GM23338 (cell line): Measurements from ENCODE around the gene STN1. TPM values are rescaled to one million over a fixed set of nuclear protein-coding genes. Genes with fewer than 3 reads are reported as not detected.

Experiments used
- ATAC-seq: fragments of 200-7000 bp; cut with Tn5 transposase; 3 replicates; pipeline ENCODE4 v1.9.1; 2020
- DNase-seq: peaks from one replicate; pipeline ENCODE4 v3.0.0-alpha.2; 2015; ENCODE audit warnings: low spot score
- H2AFZ ChIP-seq: fragments of 200-600 bp; sonication (generic); 2 replicates; pipeline ENCODE4 v1.8.0; 2016; ENCODE audit warnings: antibody characterized with exemption, mild to moderate bottlenecking, moderate library complexity
- H3F3A ChIP-seq: fragments of 200-600 bp; sonication (generic); replicated peaks from 2 replicates; pipeline ENCODE4 v1.8.0; 2017; ENCODE audit warnings: antibody characterized with exemption, mixed run types, low read depth
- H3K27ac ChIP-seq: fragments of 200-600 bp; sonication (generic); 2 replicates; pipeline ENCODE4 v1.6.1; 2016; ENCODE audit warnings: low read depth
- H3K27me3 ChIP-seq: fragments of 200-600 bp; sonication (generic); 2 replicates; pipeline ENCODE4 v1.8.0; 2016; ENCODE audit warnings: mild to moderate bottlenecking, mixed run types, moderate library complexity; ENCODE audit not compliant: insufficient read depth
- H3K36me3 ChIP-seq: fragments of 200-600 bp; sonication (generic); 2 replicates; pipeline ENCODE4 v1.8.0; 2016; ENCODE audit warnings: mild to moderate bottlenecking; ENCODE audit not compliant: insufficient read depth
- H3K4me1 ChIP-seq: fragments of 200-600 bp; sonication (generic); 2 replicates; pipeline ENCODE4 v1.8.0; 2016; ENCODE audit warnings: mild to moderate bottlenecking, moderate library complexity; ENCODE audit not compliant: insufficient read depth
- H3K4me2 ChIP-seq: fragments of 200-600 bp; sonication (generic); 2 replicates; pipeline ENCODE4 v1.7.1; 2017; ENCODE audit warnings: mixed run types
- H3K4me3 ChIP-seq: fragments of 200-600 bp; sonication (generic); 2 replicates; pipeline ENCODE4 v1.6.1; 2016; ENCODE audit warnings: mixed run types
- H3K79me2 ChIP-seq: fragments of 200-600 bp; sonication (generic); replicated peaks from 2 replicates; pipeline ENCODE4 v1.8.0; 2017; ENCODE audit warnings: mild to moderate bottlenecking; ENCODE audit not compliant: insufficient read depth
- H3K9me2 ChIP-seq: fragments of 200-600 bp; sonication (generic); 2 replicates; pipeline ENCODE4 v1.8.0; 2017; ENCODE audit not compliant: insufficient read depth
- H4K20me1 ChIP-seq: fragments of 200-600 bp; sonication (generic); replicated peaks from 2 replicates; pipeline ENCODE4 v1.8.0; 2017; ENCODE audit warnings: mild to moderate bottlenecking; ENCODE audit not compliant: insufficient read depth
- H3K27ac Mint-ChIP-seq: 2 replicates; pipeline ENCODE4 v1.8.0; 2020; ENCODE audit warnings: inconsistent platforms, mild to moderate bottlenecking, moderate library complexity, mixed read lengths
- H3K27me3 Mint-ChIP-seq: 3 replicates; pipeline ENCODE4 v1.8.0; 2022; ENCODE audit warnings: low read depth, mild to moderate bottlenecking, moderate library complexity, mixed read lengths, inconsistent platforms; ENCODE audit not compliant: insufficient read depth, poor library complexity
- H3K36me3 Mint-ChIP-seq: 3 replicates; pipeline ENCODE4 v1.8.0; 2021; ENCODE audit warnings: low read depth, mild to moderate bottlenecking, inconsistent platforms, moderate library complexity, mixed read lengths
- H3K4me1 Mint-ChIP-seq: 3 replicates; pipeline ENCODE4 v1.8.0; 2020; ENCODE audit warnings: mild to moderate bottlenecking, inconsistent platforms, mixed read lengths
- H3K4me3 Mint-ChIP-seq: 3 replicates; pipeline ENCODE4 v1.8.0; 2021; ENCODE audit warnings: moderate library complexity, mild to moderate bottlenecking, inconsistent platforms, mixed read lengths
- H3K9me3 Mint-ChIP-seq: 3 replicates; pipeline ENCODE4 v1.8.0; 2020; ENCODE audit warnings: moderate library complexity, mild to moderate bottlenecking, inconsistent platforms, mixed read lengths
- CREB1 ChIP-seq: fragments of 250-450 bp; sonication (Bioruptor Pico); IDR thresholded peaks from 2 replicates; pipeline ENCODE4 v1.5.0; 2020; ENCODE audit warnings: low read depth, mild to moderate bottlenecking, moderate library complexity
- EZH2 ChIP-seq: fragments of 200-600 bp; sonication (generic); IDR thresholded peaks from one replicate; pipeline ENCODE4 v1.8.0; 2017; ENCODE audit warnings: antibody characterized with exemption, mild to moderate bottlenecking, low read depth; ENCODE audit not compliant: unreplicated experiment
- EZH2phosphoT487 ChIP-seq: fragments of 200-600 bp; sonication (generic); IDR thresholded peaks from one replicate; pipeline ENCODE4 v1.8.1; 2018; ENCODE audit warnings: antibody characterized with exemption; ENCODE audit not compliant: unreplicated experiment
- JUNB ChIP-seq: IDR thresholded peaks from one replicate; pipeline ENCODE4 v1.6.1; 2016; ENCODE audit warnings: antibody characterized with exemption; ENCODE audit not compliant: unreplicated experiment
- NANOG ChIP-seq: IDR thresholded peaks from 2 replicates; pipeline ENCODE4 v1.6.1; 2016; ENCODE audit warnings: antibody characterized with exemption, borderline replicate concordance
- STAT1 ChIP-seq: IDR thresholded peaks from one replicate; pipeline ENCODE4 v1.6.1; 2016; ENCODE audit warnings: antibody characterized with exemption; ENCODE audit not compliant: unreplicated experiment
- ZNF114 ChIP-seq: fragments of 250-450 bp; sonication (Bioruptor Pico); IDR thresholded peaks from 2 replicates; pipeline ENCODE4 v1.5.0; 2020; ENCODE audit warnings: mild to moderate bottlenecking, moderate library complexity
- polyA plus RNA-seq: library from polyadenylated mRNA; unstranded; fragments of >200 nt; fragmentation: Nextera tagmentation; extraction: Ambion mirVana; gene quantifications from 2 replicates; pipeline ENCODE4 v1.2.1, GENCODE V29; 2016
- total RNA-seq: library from RNA; depleted of rRNA; stranded (reverse); fragments of >200 nt; shearing (Covaris generic); gene quantifications from 2 replicates; pipeline ENCODE4 v1.2.3, GENCODE V29; 2014
- TF ChIP-seq, protein P1 (sequence below): IDR thresholded peaks from one replicate; pipeline ENCODE4 v1.6.1; 2018; ENCODE audit warnings: antibody characterized with exemption; ENCODE audit not compliant: unreplicated experiment
- TF ChIP-seq, protein P2 (sequence below): IDR thresholded peaks from 2 replicates; pipeline ENCODE4 v1.6.1; 2016; ENCODE audit warnings: antibody characterized with exemption
- TF ChIP-seq, protein P3 (sequence below), 2 experiments: fragments of 200-600 bp in 1 of 2; sonication (generic) in 1 of 2; conservative IDR thresholded peaks; 2 replicates each; pipeline versions ENCODE4 v1.5.1 to v1.6.1; 2016 to 2017; ENCODE audit warnings: antibody characterized with exemption in 2 of 2, low read depth in 2 of 2, mild to moderate bottlenecking in 2 of 2, moderate library complexity in 1 of 2

Gene STN1
- total and polyA plus RNA-seq, 2 experiments from 2014 or later = 7.2 to 11.3 TPM

- TF ChIP-seq, protein P1, sequence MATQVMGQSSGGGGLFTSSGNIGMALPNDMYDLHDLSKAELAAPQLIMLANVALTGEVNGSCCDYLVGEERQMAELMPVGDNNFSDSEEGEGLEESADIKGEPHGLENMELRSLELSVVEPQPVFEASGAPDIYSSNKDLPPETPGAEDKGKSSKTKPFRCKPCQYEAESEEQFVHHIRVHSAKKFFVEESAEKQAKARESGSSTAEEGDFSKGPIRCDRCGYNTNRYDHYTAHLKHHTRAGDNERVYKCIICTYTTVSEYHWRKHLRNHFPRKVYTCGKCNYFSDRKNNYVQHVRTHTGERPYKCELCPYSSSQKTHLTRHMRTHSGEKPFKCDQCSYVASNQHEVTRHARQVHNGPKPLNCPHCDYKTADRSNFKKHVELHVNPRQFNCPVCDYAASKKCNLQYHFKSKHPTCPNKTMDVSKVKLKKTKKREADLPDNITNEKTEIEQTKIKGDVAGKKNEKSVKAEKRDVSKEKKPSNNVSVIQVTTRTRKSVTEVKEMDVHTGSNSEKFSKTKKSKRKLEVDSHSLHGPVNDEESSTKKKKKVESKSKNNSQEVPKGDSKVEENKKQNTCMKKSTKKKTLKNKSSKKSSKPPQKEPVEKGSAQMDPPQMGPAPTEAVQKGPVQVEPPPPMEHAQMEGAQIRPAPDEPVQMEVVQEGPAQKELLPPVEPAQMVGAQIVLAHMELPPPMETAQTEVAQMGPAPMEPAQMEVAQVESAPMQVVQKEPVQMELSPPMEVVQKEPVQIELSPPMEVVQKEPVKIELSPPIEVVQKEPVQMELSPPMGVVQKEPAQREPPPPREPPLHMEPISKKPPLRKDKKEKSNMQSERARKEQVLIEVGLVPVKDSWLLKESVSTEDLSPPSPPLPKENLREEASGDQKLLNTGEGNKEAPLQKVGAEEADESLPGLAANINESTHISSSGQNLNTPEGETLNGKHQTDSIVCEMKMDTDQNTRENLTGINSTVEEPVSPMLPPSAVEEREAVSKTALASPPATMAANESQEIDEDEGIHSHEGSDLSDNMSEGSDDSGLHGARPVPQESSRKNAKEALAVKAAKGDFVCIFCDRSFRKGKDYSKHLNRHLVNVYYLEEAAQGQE = no peak
Measured at GRCh38 chr10:103837370-103838069, 80.5 kb downstream of the STN1 start (continued).

- Histone ChIP-seq H3K4me1 (peaks cover 49% of the 10 kb centered on the region), H3K4me3 (no peak overlapping the region), H3K27me3 (no peaks in the 10 kb centered on the region), H3K79me2 (no peaks in the 10 kb centered on the region), H4K20me1 (no peaks in the 10 kb centered on the region), H3K36me3 (no peaks in the 10 kb centered on the region), H3K9me2 (no peaks in the 10 kb centered on the region), H3K27ac (no peak overlapping the region), H3K4me2 (no peak overlapping the region), H3F3A (0 out of 2 replicates have a peak, but pooled peaks cover 5% of the 10 kb centered on the region), H2AFZ (no peak overlapping the region)
- no peak overlapping the region for H3K4me3 Mint-ChIP-seq
- TF ChIP-seq, protein P2, sequence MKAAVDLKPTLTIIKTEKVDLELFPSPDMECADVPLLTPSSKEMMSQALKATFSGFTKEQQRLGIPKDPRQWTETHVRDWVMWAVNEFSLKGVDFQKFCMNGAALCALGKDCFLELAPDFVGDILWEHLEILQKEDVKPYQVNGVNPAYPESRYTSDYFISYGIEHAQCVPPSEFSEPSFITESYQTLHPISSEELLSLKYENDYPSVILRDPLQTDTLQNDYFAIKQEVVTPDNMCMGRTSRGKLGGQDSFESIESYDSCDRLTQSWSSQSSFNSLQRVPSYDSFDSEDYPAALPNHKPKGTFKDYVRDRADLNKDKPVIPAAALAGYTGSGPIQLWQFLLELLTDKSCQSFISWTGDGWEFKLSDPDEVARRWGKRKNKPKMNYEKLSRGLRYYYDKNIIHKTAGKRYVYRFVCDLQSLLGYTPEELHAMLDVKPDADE = no peak
- TF ChIP-seq EZH2phosphoT487 (no peak), NANOG (no peak), JUNB (no peak)
- H3K36me3 Mint-ChIP-seq = peaks cover 3% of the 10 kb centered on the region; the same call in 2 of the 3 replicates
- no peak overlapping the region for H3K27ac Mint-ChIP-seq
- ATAC-seq = no peak
- H3K4me1 Mint-ChIP-seq = peaks cover 58% of the 10 kb centered on the region
- H3K9me3 Mint-ChIP-seq = peaks cover 15% of the 10 kb centered on the region; the same call in 2 of the 3 replicates
- H3K27me3 Mint-ChIP-seq = peaks cover 1% of the 10 kb centered on the region
- DNase-seq = no peak
Measured at GRCh38 chr10:103836861-103837260, 81.1 kb downstream of the STN1 start.

DNA sequence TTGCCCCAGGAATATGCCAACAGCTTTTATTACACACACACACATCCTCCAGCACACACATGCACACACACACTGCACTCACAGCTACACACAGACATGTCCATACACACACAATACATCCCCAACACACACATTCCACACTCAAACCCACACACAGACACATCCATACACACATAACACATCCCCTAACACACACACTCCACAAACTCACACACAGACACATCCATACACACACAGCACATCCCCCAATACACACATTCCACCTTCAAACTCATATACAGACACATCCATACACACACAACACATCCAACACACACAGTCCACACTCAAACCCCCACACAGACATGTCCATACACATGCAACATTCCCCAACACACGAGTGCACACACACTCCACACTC is 81.7 kb downstream of the STN1 start:
- Mint-ChIP-seq H3K27ac (0 out of 2 replicates have a peak overlapping the region, but pooled peaks have one; percentile 0), H3K27me3 (no peaks in the 10 kb centered on the region)
- TF ChIP-seq CREB1 (CRISPR knock-in tag) (no peak), EZH2 (no peak), ZNF114 (no peak), NANOG (no peak), STAT1 (no peak), JUNB (no peak)
- TF ChIP-seq, protein P2 = no peak
- TF ChIP-seq, protein P3, sequence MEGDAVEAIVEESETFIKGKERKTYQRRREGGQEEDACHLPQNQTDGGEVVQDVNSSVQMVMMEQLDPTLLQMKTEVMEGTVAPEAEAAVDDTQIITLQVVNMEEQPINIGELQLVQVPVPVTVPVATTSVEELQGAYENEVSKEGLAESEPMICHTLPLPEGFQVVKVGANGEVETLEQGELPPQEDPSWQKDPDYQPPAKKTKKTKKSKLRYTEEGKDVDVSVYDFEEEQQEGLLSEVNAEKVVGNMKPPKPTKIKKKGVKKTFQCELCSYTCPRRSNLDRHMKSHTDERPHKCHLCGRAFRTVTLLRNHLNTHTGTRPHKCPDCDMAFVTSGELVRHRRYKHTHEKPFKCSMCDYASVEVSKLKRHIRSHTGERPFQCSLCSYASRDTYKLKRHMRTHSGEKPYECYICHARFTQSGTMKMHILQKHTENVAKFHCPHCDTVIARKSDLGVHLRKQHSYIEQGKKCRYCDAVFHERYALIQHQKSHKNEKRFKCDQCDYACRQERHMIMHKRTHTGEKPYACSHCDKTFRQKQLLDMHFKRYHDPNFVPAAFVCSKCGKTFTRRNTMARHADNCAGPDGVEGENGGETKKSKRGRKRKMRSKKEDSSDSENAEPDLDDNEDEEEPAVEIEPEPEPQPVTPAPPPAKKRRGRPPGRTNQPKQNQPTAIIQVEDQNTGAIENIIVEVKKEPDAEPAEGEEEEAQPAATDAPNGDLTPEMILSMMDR (conservative IDR thresholded peaks at IDR 0.05; ENCODE audit: low read depth in 2 of 2) = no peak

More for the DNA sequence above, 81.7 kb downstream of the STN1 start:
- DNase-seq (no peak), ATAC-seq (no peak)
- Histone ChIP-seq H3K9me2 (no peaks in the 10 kb centered on the region), H3K4me1 (peaks cover 48% of the 10 kb centered on the region), H3K27ac (no peak overlapping the region), H2AFZ (no peak overlapping the region), H3K27me3 (no peaks in the 10 kb centered on the region), H3K4me3 (no peak overlapping the region), H4K20me1 (no peaks in the 10 kb centered on the region), H3K4me2 (no peak overlapping the region), H3K79me2 (no peaks in the 10 kb centered on the region), H3F3A (0 out of 2 replicates have a peak, but pooled peaks cover 5% of the 10 kb centered on the region), H3K36me3 (no peaks in the 10 kb centered on the region)
- H3K4me1 Mint-ChIP-seq = peaks cover 55% of the 10 kb centered on the region
- no peak overlapping the region for H3K4me3 Mint-ChIP-seq
- H3K36me3 Mint-ChIP-seq = peaks cover 3% of the 10 kb centered on the region; the same call in 2 of the 3 replicates
- peaks cover 16% of the 10 kb centered on the region; the same call in 2 of the 3 replicates for H3K9me3 Mint-ChIP-seq
